SK-N-SH treated with all-trans-retinoic acid at 6 μM for 48 hours (cell line): ENCODE results near the gene PTPRN2.
"Not testable (repeated sequence)": the region's sequence is repeated elsewhere in the genome, so short reads cannot be mapped to it uniquely, and the experiment has no call there.

Experiments
- ATAC-seq: fragments of 200-7000 bp; cut with Tn5 transposase; 3 replicates; pipeline ENCODE4 v1.9.1; 2020; ENCODE audit warnings: mild to moderate bottlenecking, moderate library complexity
- ARNTL ChIP-seq: fragments of 450-650 bp; formaldehyde crosslinking; IDR thresholded peaks from 2 replicates; pipeline ENCODE4 v1.5.0; 2020; ENCODE audit warnings: low read depth, mild to moderate bottlenecking, moderate library complexity, borderline replicate concordance
- CREB5 ChIP-seq: fragments of 250-450 bp; sonication (Bioruptor Pico); IDR thresholded peaks from 2 replicates; pipeline ENCODE4 v1.5.1; 2020; ENCODE audit warnings: low read depth, mild to moderate bottlenecking, moderate library complexity
- CSDC2 ChIP-seq: fragments of 250-450 bp; sonication (Bioruptor Pico); IDR thresholded peaks from 2 replicates; pipeline ENCODE4 v1.5.0; 2020; ENCODE audit warnings: mild to moderate bottlenecking, moderate library complexity
- CSRNP3 ChIP-seq: fragments of 250-450 bp; sonication (Bioruptor Pico); IDR thresholded peaks from 2 replicates; pipeline ENCODE4 v1.5.1; 2021; ENCODE audit warnings: mild to moderate bottlenecking, moderate library complexity
- ESRRG ChIP-seq: fragments of 250-450 bp; sonication (Bioruptor Pico); IDR thresholded peaks from 2 replicates; pipeline ENCODE4 v1.6.1; 2021; ENCODE audit warnings: mild to moderate bottlenecking
- GLIS3 ChIP-seq: fragments of 250-450 bp; sonication (Bioruptor Pico); IDR thresholded peaks from 2 replicates; pipeline ENCODE4 v1.5.0; 2020; ENCODE audit warnings: mild to moderate bottlenecking, moderate library complexity
- ISL1 ChIP-seq: fragments of 250-450 bp; sonication (Bioruptor Pico); IDR thresholded peaks from 2 replicates; pipeline ENCODE4 v2.1.2; 2022; ENCODE audit warnings: mild to moderate bottlenecking, moderate library complexity
- OSR1 ChIP-seq: fragments of 250-450 bp; sonication (Bioruptor Pico); IDR thresholded peaks from 2 replicates; pipeline ENCODE4 v1.8.0; 2022; ENCODE audit warnings: moderate library complexity, mild to moderate bottlenecking, inconsistent platforms
- POU6F1 ChIP-seq: fragments of 250-450 bp; sonication (Bioruptor Pico); IDR thresholded peaks from 2 replicates; pipeline ENCODE4 v1.8.0; 2021; ENCODE audit warnings: low read depth, mild to moderate bottlenecking, moderate library complexity, borderline replicate concordance
- PPARA ChIP-seq: fragments of 250-450 bp; sonication (Bioruptor Pico); IDR thresholded peaks from 2 replicates; pipeline ENCODE4 v1.5.0; 2020; ENCODE audit warnings: mild to moderate bottlenecking, borderline replicate concordance
- RARB ChIP-seq: fragments of 250-450 bp; sonication (Bioruptor Pico); IDR thresholded peaks from 2 replicates; pipeline ENCODE4 v1.8.0; 2021; ENCODE audit warnings: mild to moderate bottlenecking, moderate library complexity
- SNAI2 ChIP-seq: fragments of 250-450 bp; sonication (Bioruptor Pico); IDR thresholded peaks from 2 replicates; pipeline ENCODE4 v1.5.0; 2020; ENCODE audit warnings: mild to moderate bottlenecking, moderate library complexity
- TCF4 ChIP-seq: fragments of 250-450 bp; sonication (Bioruptor Pico); IDR thresholded peaks from 2 replicates; pipeline ENCODE4 v1.8.0; 2021; ENCODE audit warnings: mild to moderate bottlenecking, moderate library complexity, borderline replicate concordance
- TOX ChIP-seq: fragments of 250-450 bp; sonication (Bioruptor Pico); IDR thresholded peaks from 2 replicates; pipeline ENCODE4 v1.8.0; 2021; ENCODE audit warnings: mild to moderate bottlenecking, moderate library complexity, borderline replicate concordance
- TSHZ2 ChIP-seq: fragments of 250-450 bp; sonication (Bioruptor Pico); IDR thresholded peaks from 2 replicates; pipeline ENCODE4 v1.5.0; 2020; ENCODE audit warnings: mild to moderate bottlenecking, moderate library complexity
- ZC3H10 ChIP-seq: fragments of 250-450 bp; sonication (Bioruptor Pico); IDR thresholded peaks from 2 replicates; pipeline ENCODE4 v1.5.1; 2021; ENCODE audit warnings: mild to moderate bottlenecking, moderate library complexity
- ZFP30 ChIP-seq: fragments of 450-650 bp; formaldehyde crosslinking; IDR thresholded peaks from 2 replicates; pipeline ENCODE4 v1.5.0; 2022; ENCODE audit warnings: mild to moderate bottlenecking, moderate library complexity
- ZNF565 ChIP-seq: fragments of 450-650 bp; formaldehyde crosslinking; conservative IDR thresholded peaks from 2 replicates; pipeline ENCODE4 v1.5.0; 2020; ENCODE audit warnings: low read depth, mild to moderate bottlenecking, moderate library complexity
- ZNF70 ChIP-seq: fragments of 450-650 bp; formaldehyde crosslinking; IDR thresholded peaks from 2 replicates; pipeline ENCODE4 v1.5.0; 2020; ENCODE audit warnings: mild to moderate bottlenecking, moderate library complexity
- ZNF8 ChIP-seq: fragments of 450-650 bp; formaldehyde crosslinking; IDR thresholded peaks from 2 replicates; pipeline ENCODE4 v1.5.0; 2020; ENCODE audit warnings: mild to moderate bottlenecking, moderate library complexity
- TF ChIP-seq, protein P1 (sequence below): fragments of 250-450 bp; sonication (Bioruptor Pico); IDR thresholded peaks from 2 replicates; pipeline ENCODE4 v1.8.0; 2020; ENCODE audit warnings: mild to moderate bottlenecking, moderate library complexity, borderline replicate concordance

Gene PTPRN2

DNA sequence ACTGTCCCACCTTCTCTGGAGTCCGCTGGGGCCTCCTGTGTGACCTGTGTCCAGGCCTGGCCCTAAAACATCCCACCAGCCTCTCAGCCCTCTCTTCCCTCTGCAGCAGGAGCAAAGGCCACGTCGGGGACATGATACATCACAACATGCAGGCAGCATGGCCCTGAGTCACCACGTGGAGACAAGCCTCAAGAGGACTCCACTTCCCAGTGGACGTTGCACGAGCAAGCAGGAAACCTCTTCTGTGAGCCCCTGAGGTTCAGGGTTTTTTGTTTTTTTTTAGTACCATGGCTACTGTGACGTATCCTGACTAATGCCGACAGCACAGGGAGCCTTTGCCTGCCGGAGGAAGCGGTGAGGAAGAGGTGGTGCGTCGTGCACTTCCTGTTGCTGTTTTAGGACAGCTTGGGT lies 1084.9 kb downstream of the PTPRN2 start (continued):
- no peak for TF ChIP-seq TOX (CRISPR knock-in tag)
- no peak for TF ChIP-seq GLIS3 (CRISPR knock-in tag)
- no peak for TF ChIP-seq ARNTL
- TF ChIP-seq RARB (CRISPR knock-in tag) = no peak
- no peak for TF ChIP-seq ZFP30 (CRISPR knock-in tag)

DNA sequence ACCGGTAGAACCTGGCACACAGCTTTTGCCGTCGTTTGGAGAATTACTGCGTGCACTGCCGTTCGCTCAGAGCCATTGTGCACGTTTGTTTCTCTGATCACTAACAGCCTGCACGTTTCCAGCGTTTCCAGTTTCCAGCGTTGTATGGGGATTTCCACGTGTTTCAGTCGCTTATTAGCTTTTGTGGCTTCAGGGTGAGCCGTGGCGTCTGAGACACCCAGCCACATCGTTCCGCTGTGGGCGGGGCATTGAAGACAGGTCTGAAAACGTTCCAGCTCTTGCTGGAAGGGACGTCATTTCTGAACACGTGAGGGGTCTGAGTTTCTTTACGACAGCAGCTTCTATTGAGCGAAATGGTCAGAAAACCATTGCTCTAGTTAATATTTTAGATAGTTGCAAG lies 1086.0 kb downstream of the PTPRN2 start:
- no peak for TF ChIP-seq OSR1
- no peak for TF ChIP-seq TOX (CRISPR knock-in tag)
- TF ChIP-seq CREB5 (CRISPR knock-in tag) = no peak
- TF ChIP-seq ZNF8 (CRISPR knock-in tag) = no peak
- TF ChIP-seq TSHZ2 (CRISPR knock-in tag) = no peak
- TF ChIP-seq POU6F1 = no peak
- no peak for TF ChIP-seq PPARA (CRISPR knock-in tag)
- no peak for TF ChIP-seq RARB (CRISPR knock-in tag)
- TF ChIP-seq ZC3H10 = no peak
- no peak for TF ChIP-seq CSDC2 (CRISPR knock-in tag)
- ATAC-seq = no peak

GRCh38 chr7:157500989-157501540 lies 1086.6 kb downstream of the PTPRN2 start:
- not testable (repeated sequence) for ATAC-seq

DNA sequence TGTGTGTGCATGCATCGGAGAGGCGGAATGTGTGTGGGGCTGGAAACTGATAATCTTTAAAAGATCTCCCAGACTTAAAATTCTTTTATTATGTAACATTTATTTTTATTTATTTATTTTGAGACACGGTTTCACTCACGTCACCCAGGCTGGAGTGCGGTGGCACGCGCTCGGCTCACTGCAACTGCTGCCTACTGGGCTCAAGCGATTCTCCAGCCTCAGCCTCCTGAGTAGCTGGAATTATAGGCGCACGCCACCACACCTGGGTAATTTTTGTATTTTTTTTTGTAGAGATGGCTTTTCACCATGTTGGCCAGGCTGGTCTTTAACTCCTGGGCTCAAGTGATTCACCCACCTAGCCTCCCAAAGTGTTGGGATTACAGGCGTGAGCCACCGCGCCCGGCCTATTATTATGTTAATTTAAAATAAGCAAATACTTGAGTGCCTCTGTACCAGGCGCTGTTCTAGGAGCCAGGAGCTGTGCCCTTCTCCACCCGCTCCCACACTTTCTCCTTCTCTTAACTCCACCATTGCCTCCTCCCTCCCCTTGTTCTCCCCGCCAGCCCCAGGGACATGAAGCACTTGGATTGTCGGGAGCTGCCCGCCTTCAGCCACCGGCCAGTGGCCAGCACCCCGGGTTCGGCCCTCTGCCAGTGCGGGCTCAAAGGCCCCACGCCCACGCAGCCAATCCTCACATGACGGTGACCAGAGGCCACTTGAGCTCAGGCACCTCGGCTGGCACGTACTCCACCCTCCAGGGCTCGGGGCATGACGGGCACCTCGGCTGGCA lies 1087.3 kb downstream of the PTPRN2 start:
- ATAC-seq = no peak
- TF ChIP-seq ESRRG (CRISPR knock-in tag) (no peak), ZFP30 (CRISPR knock-in tag) (no peak), CSRNP3 (no peak), ZNF8 (CRISPR knock-in tag) (no peak), ARNTL (no peak), RARB (CRISPR knock-in tag) (no peak), TSHZ2 (CRISPR knock-in tag) (no peak), PPARA (CRISPR knock-in tag) (no peak), ZNF565 (no peak), ZNF70 (CRISPR knock-in tag) (no peak), TCF4 (no peak), GLIS3 (CRISPR knock-in tag) (no peak), ZC3H10 (no peak), ISL1 (CRISPR knock-in tag) (no peak), SNAI2 (CRISPR knock-in tag) (no peak)
- TF ChIP-seq, protein P1, sequence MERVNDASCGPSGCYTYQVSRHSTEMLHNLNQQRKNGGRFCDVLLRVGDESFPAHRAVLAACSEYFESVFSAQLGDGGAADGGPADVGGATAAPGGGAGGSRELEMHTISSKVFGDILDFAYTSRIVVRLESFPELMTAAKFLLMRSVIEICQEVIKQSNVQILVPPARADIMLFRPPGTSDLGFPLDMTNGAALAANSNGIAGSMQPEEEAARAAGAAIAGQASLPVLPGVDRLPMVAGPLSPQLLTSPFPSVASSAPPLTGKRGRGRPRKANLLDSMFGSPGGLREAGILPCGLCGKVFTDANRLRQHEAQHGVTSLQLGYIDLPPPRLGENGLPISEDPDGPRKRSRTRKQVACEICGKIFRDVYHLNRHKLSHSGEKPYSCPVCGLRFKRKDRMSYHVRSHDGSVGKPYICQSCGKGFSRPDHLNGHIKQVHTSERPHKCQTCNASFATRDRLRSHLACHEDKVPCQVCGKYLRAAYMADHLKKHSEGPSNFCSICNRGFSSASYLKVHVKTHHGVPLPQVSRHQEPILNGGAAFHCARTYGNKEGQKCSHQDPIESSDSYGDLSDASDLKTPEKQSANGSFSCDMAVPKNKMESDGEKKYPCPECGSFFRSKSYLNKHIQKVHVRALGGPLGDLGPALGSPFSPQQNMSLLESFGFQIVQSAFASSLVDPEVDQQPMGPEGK (CRISPR knock-in tag) = no peak
